Keratinocyte (primary cell): ENCODE results near the gene CYP19A1. TPM values are rescaled to one million over a fixed set of nuclear protein-coding genes. Genes with fewer than 3 reads are reported as not detected.

ENCODE experiments used
- DNase-seq: peaks from one replicate; pipeline ENCODE4 v3.0.0-alpha.2; 2011; ENCODE audit warnings: low read depth, missing footprints, low spot score
- FAIRE-seq: peaks from 2 replicates; lab custom pipeline; 2011; peaks lifted over from hg19 to GRCh38; lab: Jason Lieb, UNC
- H2AFZ ChIP-seq: 2 replicates; pipeline ENCODE4 v1.6.0; 2012; ENCODE audit warnings: low read length, control low read depth, inconsistent platforms; ENCODE audit not compliant: control insufficient read depth
- H3K27ac ChIP-seq: 2 replicates; pipeline ENCODE4 v1.5.1; 2011; ENCODE audit warnings: low read length; ENCODE audit not compliant: control insufficient read depth, insufficient read depth
- H3K27me3 ChIP-seq: 3 replicates; pipeline ENCODE4 v1.6.0; 2011; ENCODE audit warnings: low read length; ENCODE audit not compliant: control insufficient read depth, insufficient read depth; ENCODE audit errors: extremely low read depth
- H3K36me3 ChIP-seq, 2 experiments: 2 replicates in 1 of 2; 3 replicates in 1 of 2; pipeline ENCODE4 v1.5.1; 2011; ENCODE audit warnings: low read length in 2 of 2, mild to moderate bottlenecking in 1 of 2; ENCODE audit not compliant: control insufficient read depth in 2 of 2, insufficient read depth in 2 of 2; ENCODE audit errors: extremely low read depth in 1 of 2
- H3K4me1 ChIP-seq: 3 replicates; pipeline ENCODE4 v1.5.1; 2011; ENCODE audit warnings: low read length; ENCODE audit not compliant: control insufficient read depth, insufficient read depth; ENCODE audit errors: extremely low read depth
- H3K4me2 ChIP-seq: 3 replicates; pipeline ENCODE4 v1.6.0; 2011; ENCODE audit warnings: low read depth, low read length; ENCODE audit not compliant: control insufficient read depth, insufficient read depth; ENCODE audit errors: extremely low read depth
- H3K4me3 ChIP-seq, 3 experiments: fragments of 200-600 bp in 1 of 3; sonication (generic) in 1 of 3; 2 replicates in 2 of 3; 3 replicates in 1 of 3; pipeline ENCODE4 v1.5.1; 2011 to 2016; ENCODE audit warnings: low read length in 3 of 3, mild to moderate bottlenecking in 3 of 3, control low read depth in 2 of 3, inconsistent platforms in 1 of 3, low read depth in 1 of 3, mixed read lengths in 1 of 3, mixed run types in 1 of 3, moderate library complexity in 1 of 3; ENCODE audit not compliant: control insufficient read depth in 2 of 3, insufficient read depth in 2 of 3; ENCODE audit errors: extremely low read depth in 1 of 3
- H3K79me2 ChIP-seq: 2 replicates; pipeline ENCODE4 v1.6.0; 2012; ENCODE audit warnings: low read length; ENCODE audit not compliant: control insufficient read depth, insufficient read depth
- H3K9ac ChIP-seq: 3 replicates; pipeline ENCODE4 v1.6.0; 2011; ENCODE audit warnings: low read length; ENCODE audit not compliant: control insufficient read depth, insufficient read depth; ENCODE audit errors: extremely low read depth
- H3K9me1 ChIP-seq: 3 replicates; pipeline ENCODE4 v1.6.0; 2011; ENCODE audit warnings: low read length; ENCODE audit not compliant: control insufficient read depth, insufficient read depth; ENCODE audit errors: extremely low read depth
- H3K9me3 ChIP-seq: 2 replicates; pipeline ENCODE4 v1.5.1; 2012; ENCODE audit warnings: low read depth, low read length; ENCODE audit not compliant: control insufficient read depth
- H4K20me1 ChIP-seq: 3 replicates; pipeline ENCODE4 v1.6.0; 2011; ENCODE audit warnings: low read length; ENCODE audit not compliant: control insufficient read depth, insufficient read depth; ENCODE audit errors: extremely low read depth
- CTCF ChIP-seq, 3 experiments: IDR thresholded peaks in 1 of 3; conservative IDR thresholded peaks in 1 of 3; optimal IDR thresholded peaks in 1 of 3; 2 replicates in 2 of 3; 3 replicates in 1 of 3; pipeline versions ENCODE3 to v1.5.1; 2011; ENCODE audit warnings: low read length in 3 of 3, mild to moderate bottlenecking in 3 of 3, moderate library complexity in 2 of 3, control low read depth in 1 of 3, inconsistent platforms in 1 of 3; ENCODE audit not compliant: insufficient read depth in 2 of 3; ENCODE audit errors: extremely low read depth in 1 of 3
- EZH2 ChIP-seq: IDR thresholded peaks from one replicate; pipeline ENCODE4 v1.6.1; 2012; ENCODE audit warnings: inconsistent platforms, mild to moderate bottlenecking, low read length, moderate library complexity
- dilution Hi-C: fragments of 300-500 bp; cut with MboI; formaldehyde crosslinking; loops from one replicate; pipeline ENCODE4 v1.7.0; 2020; ENCODE audit warnings: low sequenced_read_pairs; ENCODE audit not compliant: extremely low pct_ligation_motif_present
- polyA plus RNA-seq, 5 experiments: library from polyadenylated mRNA; depleted of rRNA in 3 of 5; stranded (reverse) in 3 of 5; stranded (forward) in 1 of 5; unstranded in 1 of 5; fragments of >200 nt; gene quantifications; 1 replicate in 1 of 5; 2 replicates in 3 of 5; 3 replicates in 1 of 5; pipeline versions ENCODE4 v1.2.1 to v1.2.3, GENCODE V29; 2011 to 2012; ENCODE audit warnings: missing spikeins in 2 of 5, low read depth in 1 of 5, low replicate concordance in 1 of 5

The CYP19A1 gene
- polyA plus RNA-seq, 1 donor (not counting 4 experiments of a cell fraction or from before 2014, with no cell fraction given): not detected

- H3K4me2 ChIP-seq: no peak overlapping the region
- no peak for FAIRE-seq
- H2AFZ ChIP-seq: no peak overlapping the region
These were observed 114.6 kb downstream of the CYP19A1 start for GRCh38 chr15:51223771-51224229.

GRCh38 chr15:51218299-51218938 is 120.0 kb downstream of the CYP19A1 start:
- no peaks in the 10 kb centered on the region for H3K4me1 ChIP-seq
- FAIRE-seq (no peak), DNase-seq (no peak)
- H3K9me1 ChIP-seq: no peaks in the 10 kb centered on the region
- no peaks in the 10 kb centered on the region for H3K36me3 ChIP-seq
- no peaks in the 10 kb centered on the region for H3K9me3 ChIP-seq
- H3K79me2 ChIP-seq: no peaks in the 10 kb centered on the region
- H3K27ac ChIP-seq: no peak overlapping the region
- dilution Hi-C loops: no loop called here
- H3K9ac ChIP-seq: no peak overlapping the region
- H2AFZ ChIP-seq: no peak overlapping the region
- TF ChIP-seq EZH2 (no peak), CTCF (optimal IDR thresholded peaks at IDR 0.05 in 1 of 3, IDR thresholded peaks at IDR 0.05 in 1 of 3, conservative IDR thresholded peaks at IDR 0.05 in 1 of 3; ENCODE audit: extremely low read depth in 1 of 3, insufficient read depth in 2 of 3, low read length in 3 of 3) (no peak)
- no peak overlapping the region for H3K4me2 ChIP-seq
- no peak overlapping the region for H3K4me3 ChIP-seq
- H4K20me1 ChIP-seq: no peaks in the 10 kb centered on the region
- H3K27me3 ChIP-seq: peaks cover 4% of the 10 kb centered on the region

More at GRCh38 chr15:51223771-51224229, 114.6 kb downstream of the CYP19A1 start:
- H3K9me1 ChIP-seq: no peaks in the 10 kb centered on the region
- no peak overlapping the region for H3K9ac ChIP-seq
- no peak overlapping the region for H3K27ac ChIP-seq
- H3K4me1 ChIP-seq: peaks cover 9% of the 10 kb centered on the region
- DNase-seq: no peak
- H3K27me3 ChIP-seq: no peaks in the 10 kb centered on the region
- no peaks in the 10 kb centered on the region for H4K20me1 ChIP-seq
- no peaks in the 10 kb centered on the region for H3K9me3 ChIP-seq
- no peaks in the 10 kb centered on the region for H3K79me2 ChIP-seq
- H3K4me3 ChIP-seq: no peak overlapping the region
- TF ChIP-seq CTCF (optimal IDR thresholded peaks at IDR 0.05 in 1 of 3, IDR thresholded peaks at IDR 0.05 in 1 of 3, conservative IDR thresholded peaks at IDR 0.05 in 1 of 3; ENCODE audit: extremely low read depth in 1 of 3, insufficient read depth in 2 of 3, low read length in 3 of 3) (no peak), EZH2 (no peak)
- dilution Hi-C loops: no loop called here
- H3K36me3 ChIP-seq: no peaks in the 10 kb centered on the region
